Bronchial epithelial cell (primary cell): ENCODE results near the gene KAT6B. TPM values are rescaled to one million over a fixed set of nuclear protein-coding genes. Genes with fewer than 3 reads are reported as not detected.
"Not testable (repeated sequence)": the region's sequence is repeated elsewhere in the genome, so short reads cannot be mapped to it uniquely, and the experiment has no call there.

ENCODE experiments used
- DNase-seq: peaks from one replicate; pipeline ENCODE4 v3.0.0-alpha.2; 2010; ENCODE audit warnings: low read depth
- FAIRE-seq: peaks from 2 replicates; lab custom pipeline; 2011; peaks lifted over from hg19 to GRCh38; lab: Jason Lieb, UNC
- H3K27me3 ChIP-seq: 2 replicates; pipeline ENCODE4 v1.5.1; 2011; ENCODE audit warnings: low read length; ENCODE audit not compliant: control insufficient read depth, insufficient read depth
- H3K36me3 ChIP-seq: 2 replicates; pipeline ENCODE4 v1.5.1; 2011; ENCODE audit warnings: low read length; ENCODE audit not compliant: control insufficient read depth, insufficient read depth
- H3K4me3 ChIP-seq: 2 replicates; pipeline ENCODE4 v1.5.1; 2011; ENCODE audit warnings: mild to moderate bottlenecking, low read depth, low read length, control low read depth
- CTCF ChIP-seq: IDR thresholded peaks from 2 replicates; pipeline ENCODE4 v1.5.1; 2011; ENCODE audit warnings: mild to moderate bottlenecking, moderate library complexity, low read length, control low read depth, inconsistent platforms; ENCODE audit not compliant: insufficient read depth, severe bottlenecking
- total RNA-seq: library from RNA; depleted of rRNA; stranded (reverse); fragments of >200 nt; gene quantifications from 2 replicates; pipeline ENCODE4 v1.2.1, GENCODE V29; 2014

The KAT6B gene
- total RNA-seq, 1 donor from 2014 or later = 8.7 TPM

GRCh38 chr10:74887614-74888284 lies 61.3 kb downstream of the KAT6B start:
- no peak overlapping the region for H3K4me3 ChIP-seq
- DNase-seq (no peak), FAIRE-seq (no peak)
- TF ChIP-seq CTCF = no peak
- no peaks in the 10 kb centered on the region for H3K36me3 ChIP-seq
- no peaks in the 10 kb centered on the region for H3K27me3 ChIP-seq

GRCh38 chr10:74888962-74889661 lies 62.7 kb downstream of the KAT6B start:
- DNase-seq (no peak), FAIRE-seq (no peak)
- no peaks in the 10 kb centered on the region for H3K27me3 ChIP-seq
- no peak overlapping the region for H3K4me3 ChIP-seq
- H3K36me3 ChIP-seq = no peaks in the 10 kb centered on the region
- peak; percentile 14 for TF ChIP-seq CTCF

- Histone ChIP-seq H3K36me3 (no peaks in the 10 kb centered on the region), H3K27me3 (no peaks in the 10 kb centered on the region), H3K4me3 (no peak overlapping the region)
- no peak for TF ChIP-seq CTCF
- FAIRE-seq (no peak), DNase-seq (no peak)
Observed at GRCh38 chr10:74889662-74889998, 63.2 kb downstream of the KAT6B start.

GRCh38 chr10:74890460-74890859 lies 64.1 kb downstream of the KAT6B start:
- H3K4me3 ChIP-seq = no peak overlapping the region
- no peaks in the 10 kb centered on the region for H3K27me3 ChIP-seq
- FAIRE-seq (no peak), DNase-seq (no peak)
- H3K36me3 ChIP-seq = no peaks in the 10 kb centered on the region
- TF ChIP-seq CTCF = no peak

GRCh38 chr10:74891053-74891452 lies 64.7 kb downstream of the KAT6B start:
- Histone ChIP-seq H3K27me3 (no peaks in the 10 kb centered on the region), H3K36me3 (no peaks in the 10 kb centered on the region), H3K4me3 (no peak overlapping the region)
- DNase-seq (no peak), FAIRE-seq (no peak)
- TF ChIP-seq CTCF = no peak

GRCh38 chr10:74892839-74893238 lies 66.4 kb downstream of the KAT6B start:
- TF ChIP-seq CTCF = no peak
- Histone ChIP-seq H3K36me3 (no peaks in the 10 kb centered on the region), H3K4me3 (no peak overlapping the region), H3K27me3 (no peaks in the 10 kb centered on the region)
- no peak for DNase-seq
- no peak for FAIRE-seq

GRCh38 chr10:74893329-74893728 lies 66.9 kb downstream of the KAT6B start:
- not testable (repeated sequence) for FAIRE-seq, H3K4me3 ChIP-seq, H3K27me3 ChIP-seq, DNase-seq, H3K36me3 ChIP-seq
